Measurements from ENCODE around the gene HDGFL2.
A peak's percentile ranks its signal among the peaks of the same experiment; 100 is the strongest.

Gene HDGFL2

GRCh38 chr19:4504891-4505569, 32.9 kb downstream of the HDGFL2 start:
- no peak overlapping the region for H3K27ac ChIP-seq
- no peak for DNase-seq
- no peaks in the 10 kb centered on the region for H3K9me3 ChIP-seq (ENCODE audit: severe bottlenecking)
- H3K4me3 ChIP-seq (ENCODE audit: low read depth, low read length): no peak overlapping the region
- TF ChIP-seq CTCF (IDR thresholded peaks at IDR 0.05; ENCODE audit: low read depth, low read length): no peak
- no peaks in the 10 kb centered on the region for H3K27me3 ChIP-seq (ENCODE audit: insufficient read depth, low read depth, severe bottlenecking)
- peaks cover 48% of the 10 kb centered on the region for H3K36me3 ChIP-seq

- Histone ChIP-seq H3K4me3 (ENCODE audit: low read depth, low read length) (no peak overlapping the region), H3K36me3 (peaks cover 44% of the 10 kb centered on the region), H3K27me3 (ENCODE audit: insufficient read depth, low read depth, severe bottlenecking) (no peaks in the 10 kb centered on the region), H3K9me3 (ENCODE audit: severe bottlenecking) (no peaks in the 10 kb centered on the region), H3K27ac (no peak overlapping the region)
- no peak for DNase-seq
- no peak for TF ChIP-seq CTCF (IDR thresholded peaks at IDR 0.05; ENCODE audit: low read depth, low read length)
These were observed 33.7 kb downstream of the HDGFL2 start for GRCh38 chr19:4505570-4506448.

- TF ChIP-seq CTCF (IDR thresholded peaks at IDR 0.05; ENCODE audit: low read depth, low read length): peak; percentile 37
- H3K36me3 ChIP-seq: peaks cover 36% of the 10 kb centered on the region
- no peak for DNase-seq
- H3K9me3 ChIP-seq (ENCODE audit: severe bottlenecking): no peaks in the 10 kb centered on the region
- no peak overlapping the region for H3K27ac ChIP-seq
- H3K27me3 ChIP-seq (ENCODE audit: insufficient read depth, low read depth, severe bottlenecking): no peaks in the 10 kb centered on the region
- no peak overlapping the region for H3K4me3 ChIP-seq (ENCODE audit: low read depth, low read length)
These were observed 34.5 kb downstream of the HDGFL2 start for GRCh38 chr19:4506449-4507149.

- Histone ChIP-seq H3K36me3 (peaks cover 34% of the 10 kb centered on the region), H3K4me3 (ENCODE audit: low read depth, low read length) (no peak overlapping the region), H3K9me3 (ENCODE audit: severe bottlenecking) (no peaks in the 10 kb centered on the region), H3K27ac (no peak overlapping the region), H3K27me3 (ENCODE audit: insufficient read depth, low read depth, severe bottlenecking) (no peaks in the 10 kb centered on the region)
- no peak for DNase-seq
- no peak for TF ChIP-seq CTCF (IDR thresholded peaks at IDR 0.05; ENCODE audit: low read depth, low read length)
These were observed 35.0 kb downstream of the HDGFL2 start for GRCh38 chr19:4507150-4507452.

- Histone ChIP-seq H3K27ac (no peak overlapping the region), H3K27me3 (ENCODE audit: insufficient read depth, low read depth, severe bottlenecking) (no peaks in the 10 kb centered on the region), H3K4me3 (ENCODE audit: low read depth, low read length) (no peak overlapping the region), H3K9me3 (ENCODE audit: severe bottlenecking) (no peaks in the 10 kb centered on the region), H3K36me3 (peaks cover 27% of the 10 kb centered on the region)
- DNase-seq: no peak
- no peak for TF ChIP-seq CTCF (IDR thresholded peaks at IDR 0.05; ENCODE audit: low read depth, low read length)
These were observed 35.7 kb downstream of the HDGFL2 start for GRCh38 chr19:4507804-4508203.
